CD4-positive, alpha-beta T cell treated with Interferon gamma for 1 hour (primary cell): ENCODE data around the gene RDX.
"Not testable (repeated sequence)": the region's sequence is repeated elsewhere in the genome, so short reads cannot be mapped to it uniquely, and the experiment has no call there.

Experiments used
- DNase-seq: peaks from one replicate; pipeline ENCODE4 v3.0.0-alpha.2; 2020

Gene RDX

GRCh38 chr11:110198031-110198729, 98.2 kb downstream of the RDX start:
- no peak for DNase-seq

- DNase-seq = no peak
These were observed 99.5 kb downstream of the RDX start for GRCh38 chr11:110196884-110197420.

- no peak for DNase-seq
These were observed 100.1 kb downstream of the RDX start for GRCh38 chr11:110196241-110196754.

- DNase-seq = not testable (repeated sequence)
These were observed 102.1 kb downstream of the RDX start for GRCh38 chr11:110194211-110194766.

GRCh38 chr11:110192604-110193282, 103.7 kb downstream of the RDX start:
- DNase-seq = not testable (repeated sequence)

- no peak for DNase-seq
These were observed 105.5 kb downstream of the RDX start for GRCh38 chr11:110190885-110191284.

GRCh38 chr11:110187731-110188130, 108.7 kb downstream of the RDX start:
- DNase-seq = no peak

GRCh38 chr11:110186867-110187266, 109.5 kb downstream of the RDX start:
- no peak for DNase-seq

GRCh38 chr11:110186456-110186855, 110.0 kb downstream of the RDX start:
- DNase-seq = no peak

- no peak for DNase-seq
These were observed 110.8 kb downstream of the RDX start for GRCh38 chr11:110185599-110185998.

- no peak for DNase-seq
These were observed 111.3 kb downstream of the RDX start for GRCh38 chr11:110185121-110185591.

- DNase-seq = no peak
These were observed 112.0 kb downstream of the RDX start for GRCh38 chr11:110184456-110184855.

- DNase-seq = no peak
These were observed 113.5 kb downstream of the RDX start for GRCh38 chr11:110182886-110183285.

- DNase-seq = no peak
These were observed 117.3 kb downstream of the RDX start for GRCh38 chr11:110179064-110179463.

GRCh38 chr11:110177086-110177456, 119.3 kb downstream of the RDX start:
- no peak for DNase-seq

- DNase-seq = no peak
These were observed 119.9 kb downstream of the RDX start for GRCh38 chr11:110176366-110177085.

GRCh38 chr11:110174645-110175310, 121.6 kb downstream of the RDX start:
- DNase-seq = no peak

GRCh38 chr11:110173811-110174644, 122.4 kb downstream of the RDX start:
- DNase-seq = peak; percentile 38

GRCh38 chr11:110172468-110173065, 123.8 kb downstream of the RDX start:
- no peak for DNase-seq

GRCh38 chr11:110169738-110170137, 126.7 kb downstream of the RDX start:
- DNase-seq = no peak
